ENCODE results near the gene PHC1. TPM values are rescaled to one million over a fixed set of nuclear protein-coding genes. Genes with fewer than 3 reads are reported as not detected.
"Not testable (repeated sequence)": the region's sequence is repeated elsewhere in the genome, so short reads cannot be mapped to it uniquely, and the experiment has no call there.

Gene PHC1
- total and polyA plus RNA-seq, 3 donors from 2014 or later = 112 to 154 (median 134) TPM

- H3K27me3 ChIP-seq = no peaks in the 10 kb centered on the region
- H3K4me1 ChIP-seq = peaks cover 11% of the 10 kb centered on the region
- DNase-seq = no peak
- TF ChIP-seq CTCF (IDR thresholded peaks at IDR 0.05) (no peak), POLR2A (IDR thresholded peaks at IDR 0.05) (no peak)
- intact Hi-C loops (cut with DNase I; ENCODE audit: low total_unique reads) = no loop called here
- 57 to 78% methylated on average over 1 of the region's 1 CpG for WGBS, 2 donors
- H3K27ac ChIP-seq = no peak overlapping the region
- no peaks in the 10 kb centered on the region for H3K36me3 ChIP-seq (ENCODE audit: low read depth, missing control alignments)
- no peaks in the 10 kb centered on the region for H3K9me3 ChIP-seq
- no peak overlapping the region for H3K4me3 ChIP-seq
These were observed 3.4 kb downstream of the PHC1 start for GRCh38 chr12:8917751-8918150.

DNA sequence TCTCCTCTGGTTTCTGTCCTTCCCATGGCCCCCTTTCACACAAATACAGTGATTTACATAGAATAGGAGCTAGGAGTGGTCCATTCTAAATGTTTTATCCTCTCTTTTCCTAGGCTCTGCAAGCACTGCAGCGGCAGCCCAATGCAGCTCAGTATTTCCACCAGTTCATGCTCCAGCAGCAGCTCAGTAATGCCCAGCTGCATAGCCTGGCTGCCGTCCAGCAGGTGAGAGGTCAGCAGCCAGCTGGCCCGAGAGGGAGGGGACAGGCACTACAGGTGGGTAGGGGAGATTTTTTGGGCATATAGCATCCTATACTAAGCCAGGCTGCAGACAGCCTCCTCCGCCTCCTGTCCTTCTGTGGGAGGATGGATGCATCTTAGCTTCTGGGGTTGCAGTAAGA lies 5.3 kb downstream of the PHC1 start:
- intact Hi-C loops (cut with DNase I; ENCODE audit: low total_unique reads); H3K4me3 ChIP-seq; H3K27ac ChIP-seq; H3K9me3 ChIP-seq; DNase-seq; H3K27me3 ChIP-seq; H3K36me3 ChIP-seq (ENCODE audit: low read depth, missing control alignments); H3K4me1 ChIP-seq: not testable (repeated sequence)
- WGBS, 2 donors = 85 to 87% methylated on average over 4 of the region's 4 CpGs

DNA sequence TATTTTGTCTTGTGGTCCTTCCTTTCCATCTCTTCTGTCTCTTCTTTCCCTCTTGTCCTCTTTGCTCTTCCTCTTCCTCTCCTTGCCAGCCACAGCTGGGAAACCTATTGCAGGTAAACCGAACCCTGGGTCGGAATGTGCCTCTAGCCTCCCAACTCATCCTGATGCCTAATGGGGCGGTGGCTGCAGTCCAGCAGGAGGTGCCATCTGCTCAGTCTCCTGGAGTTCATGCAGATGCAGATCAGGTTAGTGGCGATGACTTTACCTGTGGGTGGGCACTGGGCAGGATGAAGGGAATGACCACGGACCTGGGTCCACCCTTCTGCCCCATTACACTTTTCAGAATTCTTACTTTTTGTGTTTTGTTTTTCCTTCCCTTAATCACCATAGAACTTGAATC lies 8.2 kb downstream of the PHC1 start:
- DNase-seq = no peak
- Histone ChIP-seq H3K4me1 (no peaks in the 10 kb centered on the region), H3K27ac (no peak overlapping the region), H3K27me3 (no peaks in the 10 kb centered on the region), H3K4me3 (no peak overlapping the region), H3K36me3 (ENCODE audit: low read depth, missing control alignments) (no peaks in the 10 kb centered on the region), H3K9me3 (no peaks in the 10 kb centered on the region)
- intact Hi-C loops (cut with DNase I; ENCODE audit: low total_unique reads) = no loop called here
- WGBS, 2 donors = 95 to 96% methylated on average over 2 to 5 of the region's 5 CpGs
- no peak for TF ChIP-seq CTCF (IDR thresholded peaks at IDR 0.05)

DNA sequence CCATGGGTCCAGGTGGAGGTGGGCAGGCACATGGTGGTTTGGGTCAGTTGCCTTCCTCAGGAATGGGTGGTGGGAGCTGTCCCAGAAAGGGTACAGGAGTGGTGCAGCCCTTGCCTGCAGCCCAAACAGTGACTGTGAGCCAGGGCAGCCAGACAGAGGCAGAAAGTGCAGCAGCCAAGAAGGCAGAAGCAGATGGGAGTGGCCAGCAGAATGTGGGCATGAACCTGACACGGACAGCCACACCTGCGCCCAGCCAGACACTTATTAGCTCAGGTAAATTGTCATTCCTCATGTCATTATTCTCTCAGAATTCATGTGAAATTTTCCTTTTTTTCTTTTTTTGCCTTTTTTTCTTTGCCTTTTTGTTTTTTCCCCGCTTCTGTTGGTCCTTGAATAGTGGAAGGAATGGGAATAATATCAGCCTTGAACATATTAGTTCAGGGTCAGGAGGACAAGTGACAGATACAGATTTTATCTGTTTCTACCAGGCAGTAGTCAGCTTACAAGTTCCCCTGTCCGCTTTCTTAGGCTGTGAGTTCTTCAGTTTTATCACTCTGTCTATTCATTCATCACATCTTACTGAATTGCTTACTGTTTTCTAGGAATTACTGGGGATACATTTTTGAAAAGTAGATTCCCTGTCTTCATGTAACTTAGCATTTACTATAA lies 16.5 kb downstream of the PHC1 start:
- H3K36me3 ChIP-seq (ENCODE audit: low read depth, missing control alignments); H3K4me3 ChIP-seq; H3K4me1 ChIP-seq; H3K27ac ChIP-seq; H3K27me3 ChIP-seq; H3K9me3 ChIP-seq; DNase-seq; intact Hi-C loops (cut with DNase I; ENCODE audit: low total_unique reads): not testable (repeated sequence)
- 83 to 86% methylated on average over 4 of the region's 4 CpGs for WGBS, 2 donors

- DNase-seq; H3K27me3 ChIP-seq; intact Hi-C loops (cut with DNase I; ENCODE audit: low total_unique reads); H3K9me3 ChIP-seq; H3K4me1 ChIP-seq; H3K27ac ChIP-seq; H3K36me3 ChIP-seq (ENCODE audit: low read depth, missing control alignments); H3K4me3 ChIP-seq: not testable (repeated sequence)
- WGBS, 2 donors = 92 to 98% methylated on average over 2 to 3 of the region's 3 CpGs
These were observed 18.2 kb downstream of the PHC1 start for GRCh38 chr12:8932464-8932863.

DNA sequence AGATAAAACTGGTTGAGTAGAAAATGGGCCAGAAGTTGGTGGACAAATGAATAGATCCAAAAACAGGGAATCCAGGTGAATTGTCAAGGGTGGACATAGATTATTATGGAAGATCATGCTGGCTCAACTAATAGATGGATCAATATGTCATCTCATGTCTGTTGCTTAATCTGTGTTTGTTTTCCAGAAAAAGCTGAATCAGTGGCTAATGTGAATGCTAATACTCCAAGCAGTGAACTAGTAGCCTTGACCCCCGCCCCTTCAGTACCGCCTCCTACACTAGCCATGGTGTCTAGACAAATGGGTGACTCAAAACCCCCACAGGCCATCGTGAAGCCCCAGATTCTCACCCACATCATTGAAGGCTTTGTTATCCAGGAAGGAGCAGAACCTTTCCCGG lies 19.8 kb downstream of the PHC1 start:
- intact Hi-C loops (cut with DNase I; ENCODE audit: low total_unique reads); H3K27me3 ChIP-seq; H3K9me3 ChIP-seq; DNase-seq; H3K27ac ChIP-seq; H3K36me3 ChIP-seq (ENCODE audit: low read depth, missing control alignments); H3K4me3 ChIP-seq; H3K4me1 ChIP-seq: not testable (repeated sequence)
- WGBS, 2 donors = 75 to 79% methylated on average over 4 of the region's 4 CpGs

DNA sequence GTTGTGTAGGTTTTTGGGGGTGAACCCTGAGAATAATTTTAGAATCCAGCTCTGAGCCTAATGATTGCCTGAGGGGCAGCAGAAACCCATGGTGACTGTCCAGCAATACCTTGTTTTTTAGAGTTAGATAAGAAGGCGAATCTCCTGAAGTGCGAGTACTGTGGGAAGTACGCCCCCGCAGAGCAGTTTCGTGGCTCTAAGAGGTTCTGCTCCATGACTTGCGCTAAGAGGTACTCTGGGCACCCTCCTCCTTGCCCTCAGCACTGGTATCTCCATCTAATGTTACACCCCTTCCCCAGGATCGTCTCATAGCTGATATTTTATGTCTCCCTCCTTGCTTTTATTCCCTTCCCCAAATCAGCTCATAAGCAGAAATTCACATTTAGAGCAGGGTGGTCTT lies 22.4 kb downstream of the PHC1 start:
- Histone ChIP-seq H3K9me3 (no peaks in the 10 kb centered on the region), H3K4me3 (no peak overlapping the region), H3K4me1 (no peaks in the 10 kb centered on the region), H3K36me3 (ENCODE audit: low read depth, missing control alignments) (no peaks in the 10 kb centered on the region), H3K27ac (no peak overlapping the region), H3K27me3 (no peaks in the 10 kb centered on the region)
- WGBS, 2 donors = 91 to 95% methylated on average over 7 of the region's 7 CpGs
- intact Hi-C loops (cut with DNase I; ENCODE audit: low total_unique reads) = no loop called here
- no peak for DNase-seq
- TF ChIP-seq CTCF (IDR thresholded peaks at IDR 0.05) (no peak), POLR2A (IDR thresholded peaks at IDR 0.05) (no peak)

GRCh38 chr12:8937842-8938442 lies 23.6 kb downstream of the PHC1 start:
- H3K9me3 ChIP-seq; intact Hi-C loops (cut with DNase I; ENCODE audit: low total_unique reads): not testable (repeated sequence)
- 77 to 79% methylated on average over 5 of the region's 5 CpGs for WGBS, 2 donors

More at GRCh38 chr12:8937842-8938442, 23.6 kb downstream of the PHC1 start:
- not testable (repeated sequence) for H3K4me3 ChIP-seq; H3K27ac ChIP-seq; H3K36me3 ChIP-seq (ENCODE audit: low read depth, missing control alignments); DNase-seq; H3K27me3 ChIP-seq; H3K4me1 ChIP-seq

Data from testis (tissue), 3 donors.